ENCODE data around the gene TNFRSF8. TPM values are rescaled to one million over a fixed set of nuclear protein-coding genes. Genes with fewer than 3 reads are reported as not detected.

TNFRSF8 gene
- total and polyA plus RNA-seq, 9 of the 15 experiments (the other 6 are each of a cell fraction or from before 2014, with no cell fraction given), result 3.5 to 38.4 (median 17.1) TPM

GRCh38 chr1:12124693-12125421 is 61.8 kb downstream of the TNFRSF8 start:
- peaks cover 56% of the 10 kb centered on the region; the same call in 2 of the 3 replicates for H3K36me3 ChIP-seq (ENCODE audit: control insufficient read depth, insufficient read depth, low read length)
- no peak overlapping the region for H3K4me2 ChIP-seq (ENCODE audit: insufficient read depth, low read length)
- H3K27ac ChIP-seq (ENCODE audit: extremely low read depth, low read depth, low read length), result no peak overlapping the region
- ChIA-PET POLR2A (interaction anchor here (0.5 to 2.3 kb wide), 27 partner anchors 9 to 546 kb away, joined by 3 to 13 read pairs (median 4); partner anchors contain the start of gene TNFRSF1B), CTCF (ENCODE audit: low intra/inter-chr PET ratio) (interaction anchor here (0.6 to 7.5 kb wide), 12 partner anchors 36 to 657 kb away, joined by 3 to 195 read pairs (median 5); no protein-coding TSS in a partner anchor)
- H3K9me1 ChIP-seq (ENCODE audit: control insufficient read depth, insufficient read depth, low read length), result no peaks in the 10 kb centered on the region
- H3K9ac ChIP-seq (ENCODE audit: insufficient read depth in 1 of 2, low read depth in 2 of 2, low read length in 2 of 2), result peak overlapping the region in 1 of 2 experiments; percentile 23; a peak in 1 of 4 replicates
- H3K9me3 ChIP-seq (replicated peaks; ENCODE audit: control insufficient read depth, insufficient read depth, low read depth, low read length), result no peaks in the 10 kb centered on the region
- H4K20me1 ChIP-seq (replicated peaks; ENCODE audit: control insufficient read depth, insufficient read depth, low read length), result no peaks in the 10 kb centered on the region
- FAIRE-seq (peak; percentile 96), ATAC-seq (peak; percentile 69), DNase-seq (ENCODE audit: extremely low read depth in 1 of 4, low spot score in 3 of 4) (peak; percentile 63 to 79 (median 74))
- H3K4me3 ChIP-seq, result no peak overlapping the region
- 34% methylated on average over 18 of the region's 19 CpGs for WGBS (ENCODE audit: insufficient coverage, low coverage, missing lambda C conversion rate)
- H3K4me1 ChIP-seq (replicated peaks in 1 of 2; ENCODE audit: control insufficient read depth in 2 of 2, insufficient read depth in 2 of 2, low read length in 2 of 2), result peaks cover 7 to 15% of the 10 kb centered on the region in 2 experiments; a peak in 4 of 5 replicates
- H2AFZ ChIP-seq (ENCODE audit: low read depth, low read length), result peak overlapping the region; percentile 46; the same call in 1 of the 2 replicates
- intact Hi-C loops (cut with micrococcal nuclease), result loop anchor here (1.0 to 10.0 kb wide), 4 partner anchors 84 to 650 kb away; partner anchors contain the start of gene PRAMEF12
- no peaks in the 10 kb centered on the region for H3K79me2 ChIP-seq (ENCODE audit: control insufficient read depth, insufficient read depth, low read length)
- no TSS peak for BruUV-seq (replicated peaks)
- H3K27me3 ChIP-seq (ENCODE audit: control insufficient read depth in 2 of 2, insufficient read depth in 2 of 2, low read length in 2 of 2), result no peaks in the 10 kb centered on the region
- in situ Hi-C loops (cut with MboI), result loop anchor here (5.0 to 10.0 kb wide), 4 partner anchors 87 to 642 kb away; no protein-coding TSS in a partner anchor
- no peak for TF ChIP-seq ATF3 (IDR thresholded peaks at IDR 0.05)
- TF ChIP-seq ATF3 (CRISPR knock-in tag; conservative IDR thresholded peaks at IDR 0.05), result 0 out of 2 replicates have a peak, but pooled peaks have one; percentile 19
- no peak for TF ChIP-seq TSHZ1 (CRISPR knock-in tag; IDR thresholded peaks at IDR 0.05)
- TF ChIP-seq IRF9 (tag; IDR thresholded peaks at IDR 0.05), result no peak
- peak; percentile 40; the same call in 1 of the 2 replicates for TF ChIP-seq ZSCAN29 (IDR thresholded peaks at IDR 0.05)
- no peak for TF ChIP-seq PBX2 (CRISPR knock-in tag; IDR thresholded peaks at IDR 0.05; ENCODE audit: low read depth)
- no peak for TF ChIP-seq PBX2 (tag; conservative IDR thresholded peaks at IDR 0.05; ENCODE audit: low read depth)
- no peak for TF ChIP-seq CBFA2T3 (IDR thresholded peaks at IDR 0.05)
- TF ChIP-seq TEAD1 (CRISPR knock-in tag; IDR thresholded peaks at IDR 0.05), result peak in 1 of 2 experiments; percentile 68; a peak in 1 of 4 replicates
- TF ChIP-seq ZNF134 (CRISPR knock-in tag; conservative IDR thresholded peaks at IDR 0.05), result no peak
- peak in 1 of 3 experiments; percentile 42 for TF ChIP-seq YY1 (IDR thresholded peaks at IDR 0.05; ENCODE audit: borderline replicate concordance in 1 of 3, control insufficient read depth in 1 of 3, extremely low read depth in 1 of 3, insufficient read depth in 3 of 3, insufficient read length in 1 of 3, insufficient replicate concordance in 2 of 3, low read depth in 1 of 3, low read length in 2 of 3)
